Gastroesophageal sphincter (tissue), 4 donors: ENCODE results near the gene KCNIP4. TPM values are rescaled to one million over a fixed set of nuclear protein-coding genes. Genes with fewer than 3 reads are reported as not detected.

Experiments used
- ATAC-seq: fragments of 150-250 bp; one replicate; pipeline ENCODE4 v1.9.1; 2016; ENCODE audit warnings: mild to moderate bottlenecking, moderate library complexity
- H3K27ac ChIP-seq, 4 donors: fragments of 200-600 bp; sonication (generic) in 3 of 4; 1 replicate in 3 of 4; 2 replicates in 1 of 4; pipeline ENCODE4 v1.5.1; 2016 to 2019
- H3K27me3 ChIP-seq: fragments of 200-600 bp; sonication (generic); one replicate; pipeline ENCODE4 v1.5.1; 2019
- H3K36me3 ChIP-seq, 2 donors: fragments of 200-600 bp; sonication (generic); one replicate each; pipeline ENCODE4 v1.5.1; 2019; ENCODE audit warnings: control low read depth in 1 of 2
- H3K4me1 ChIP-seq, 3 donors: fragments of 200-600 bp; sonication (generic); 1 replicate in 2 of 3; 2 replicates in 1 of 3; pipeline ENCODE4 v1.5.1; 2016 to 2019; ENCODE audit warnings: control low read depth in 2 of 3
- H3K4me3 ChIP-seq, 2 donors: fragments of 200-600 bp; sonication (generic); one replicate each; pipeline ENCODE4 v1.5.1; 2019; ENCODE audit warnings: mild to moderate bottlenecking in 1 of 2, moderate library complexity in 1 of 2
- H3K9me3 ChIP-seq, 3 donors: fragments of 200-600 bp; sonication (generic); one replicate each; pipeline ENCODE4 v1.5.1; 2017 to 2019; ENCODE audit warnings: control low read depth in 2 of 3
- EP300 ChIP-seq: sonication (generic); formaldehyde crosslinking; IDR thresholded peaks from one replicate; pipeline ENCODE4 v1.6.1; 2017; ENCODE audit warnings: antibody characterized with exemption, mild to moderate bottlenecking
- POLR2A ChIP-seq, 2 donors: fragments of 450-650 bp; IDR thresholded peaks; one replicate each; pipeline ENCODE4 v1.6.1; 2017; ENCODE audit warnings: antibody characterized with exemption in 2 of 2, mild to moderate bottlenecking in 2 of 2, moderate library complexity in 1 of 2
- POLR2AphosphoS5 ChIP-seq: sonication (generic); formaldehyde crosslinking; IDR thresholded peaks from one replicate; pipeline ENCODE4 v1.6.1; 2017; ENCODE audit warnings: antibody characterized with exemption
- WGBS, 2 donors: methylation state at CpG; one replicate each; pipeline ENCODE4 v1.1.5; 2018; ENCODE audit warnings: low coverage in 1 of 2; 5-methylcytosine and 5-hydroxymethylcytosine counted together
- total RNA-seq, 4 donors: library from RNA; depleted of rRNA; stranded (reverse); fragments of >200 nt; gene quantifications; one replicate each; pipeline ENCODE4 v1.1.0, GENCODE V29; 2016
- TF ChIP-seq, protein P1 (sequence below), 4 experiments: fragments of 200-600 bp in 2 of 4; fragments of 450-650 bp in 2 of 4; sonication (generic) in 1 of 4; IDR thresholded peaks; one replicate each; pipeline ENCODE4 v1.5.1; 2017 to 2019; ENCODE audit warnings: antibody characterized with exemption in 4 of 4, mild to moderate bottlenecking in 2 of 4, moderate library complexity in 2 of 4

The KCNIP4 gene
- total RNA-seq, 4 donors from 2014 or later: 0.23 to 0.59 (median 0.54) TPM; not detected in 1

GRCh38 chr4:21384609-21385008, 564.0 kb downstream of the KCNIP4 start:
- no peak overlapping the region for H3K4me3 ChIP-seq
- no peak overlapping the region for H3K27ac ChIP-seq
- no peaks in the 10 kb centered on the region for H3K4me1 ChIP-seq
- TF ChIP-seq, protein P1, sequence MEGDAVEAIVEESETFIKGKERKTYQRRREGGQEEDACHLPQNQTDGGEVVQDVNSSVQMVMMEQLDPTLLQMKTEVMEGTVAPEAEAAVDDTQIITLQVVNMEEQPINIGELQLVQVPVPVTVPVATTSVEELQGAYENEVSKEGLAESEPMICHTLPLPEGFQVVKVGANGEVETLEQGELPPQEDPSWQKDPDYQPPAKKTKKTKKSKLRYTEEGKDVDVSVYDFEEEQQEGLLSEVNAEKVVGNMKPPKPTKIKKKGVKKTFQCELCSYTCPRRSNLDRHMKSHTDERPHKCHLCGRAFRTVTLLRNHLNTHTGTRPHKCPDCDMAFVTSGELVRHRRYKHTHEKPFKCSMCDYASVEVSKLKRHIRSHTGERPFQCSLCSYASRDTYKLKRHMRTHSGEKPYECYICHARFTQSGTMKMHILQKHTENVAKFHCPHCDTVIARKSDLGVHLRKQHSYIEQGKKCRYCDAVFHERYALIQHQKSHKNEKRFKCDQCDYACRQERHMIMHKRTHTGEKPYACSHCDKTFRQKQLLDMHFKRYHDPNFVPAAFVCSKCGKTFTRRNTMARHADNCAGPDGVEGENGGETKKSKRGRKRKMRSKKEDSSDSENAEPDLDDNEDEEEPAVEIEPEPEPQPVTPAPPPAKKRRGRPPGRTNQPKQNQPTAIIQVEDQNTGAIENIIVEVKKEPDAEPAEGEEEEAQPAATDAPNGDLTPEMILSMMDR (IDR thresholded peaks at IDR 0.05): no peak
- TF ChIP-seq EP300 (no peak), POLR2AphosphoS5 (no peak), POLR2A (IDR thresholded peaks at IDR 0.05) (no peak)
- H3K27me3 ChIP-seq: no peaks in the 10 kb centered on the region
- H3K36me3 ChIP-seq: no peaks in the 10 kb centered on the region
- WGBS, 2 donors: 84 to 85% methylated on average over 3 of the region's 3 CpGs
- no peak for ATAC-seq
- no peaks in the 10 kb centered on the region for H3K9me3 ChIP-seq

GRCh38 chr4:21380861-21381260, 567.7 kb downstream of the KCNIP4 start:
- Histone ChIP-seq H3K9me3 (no peaks in the 10 kb centered on the region), H3K27ac (no peak overlapping the region), H3K4me3 (no peak overlapping the region), H3K36me3 (no peaks in the 10 kb centered on the region), H3K27me3 (no peaks in the 10 kb centered on the region), H3K4me1 (no peaks in the 10 kb centered on the region)
- no peak for ATAC-seq
- 77 to 95% methylated on average over 3 of the region's 3 CpGs for WGBS, 2 donors
- no peak for TF ChIP-seq POLR2AphosphoS5
- TF ChIP-seq, protein P1 (IDR thresholded peaks at IDR 0.05): no peak
- TF ChIP-seq EP300: no peak
- no peak for TF ChIP-seq POLR2A (IDR thresholded peaks at IDR 0.05)

DNA sequence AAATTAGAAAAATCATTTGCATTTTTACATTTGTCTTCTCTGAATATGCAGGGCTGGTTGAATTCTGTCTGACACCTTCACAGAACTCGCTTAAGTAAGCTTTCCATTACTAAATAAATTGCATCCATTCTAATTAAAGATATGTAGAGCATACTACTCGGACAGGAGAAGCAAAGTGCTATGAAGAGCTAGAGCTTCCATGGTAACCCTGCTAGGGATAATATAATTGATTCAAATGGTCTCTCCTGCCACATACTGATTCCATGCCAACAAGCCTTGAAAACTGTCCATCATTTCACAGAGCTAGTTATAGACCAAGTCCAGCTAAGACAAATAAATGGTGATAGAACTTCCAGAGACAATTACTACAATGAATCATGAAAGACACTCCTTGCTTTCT, 571.5 kb downstream of the KCNIP4 start:
- TF ChIP-seq POLR2A (IDR thresholded peaks at IDR 0.05) (no peak), POLR2AphosphoS5 (no peak), EP300 (no peak)
- TF ChIP-seq, protein P1 (IDR thresholded peaks at IDR 0.05): no peak
- ATAC-seq: no peak
- 59 to 60% methylated on average over 2 of the region's 2 CpGs for WGBS, 2 donors

GRCh38 chr4:21376176-21376575, 572.4 kb downstream of the KCNIP4 start:
- Histone ChIP-seq H3K36me3 (no peaks in the 10 kb centered on the region), H3K27me3 (no peaks in the 10 kb centered on the region), H3K9me3 (no peaks in the 10 kb centered on the region), H3K4me3 (no peak overlapping the region), H3K27ac (no peak overlapping the region), H3K4me1 (no peaks in the 10 kb centered on the region)
- ATAC-seq: no peak
- 76 to 93% methylated on average over 3 of the region's 3 CpGs for WGBS, 2 donors
- TF ChIP-seq POLR2A (IDR thresholded peaks at IDR 0.05): no peak
- TF ChIP-seq, protein P1 (IDR thresholded peaks at IDR 0.05): no peak
- no peak for TF ChIP-seq EP300
- TF ChIP-seq POLR2AphosphoS5: no peak

More for the DNA sequence above, 571.5 kb downstream of the KCNIP4 start:
- Histone ChIP-seq H3K4me3 (no peak overlapping the region), H3K9me3 (no peaks in the 10 kb centered on the region), H3K27ac (no peak overlapping the region), H3K27me3 (no peaks in the 10 kb centered on the region), H3K4me1 (no peaks in the 10 kb centered on the region), H3K36me3 (no peaks in the 10 kb centered on the region)

- Histone ChIP-seq H3K4me3 (no peak overlapping the region), H3K9me3 (no peaks in the 10 kb centered on the region), H3K27ac (no peak overlapping the region), H3K4me1 (no peaks in the 10 kb centered on the region), H3K36me3 (no peaks in the 10 kb centered on the region), H3K27me3 (no peaks in the 10 kb centered on the region)
- TF ChIP-seq, protein P1 (IDR thresholded peaks at IDR 0.05): no peak
- TF ChIP-seq POLR2A (IDR thresholded peaks at IDR 0.05): no peak
- TF ChIP-seq POLR2AphosphoS5: no peak
- no peak for TF ChIP-seq EP300
- no peak for ATAC-seq
- WGBS, 2 donors: 80 to 88% methylated on average over 2 of the region's 2 CpGs
Observed at GRCh38 chr4:21374641-21375368, 573.8 kb downstream of the KCNIP4 start.
